HG02870 (cell line): Measurements from ENCODE around the gene DCDC2.
A peak's percentile ranks its signal among the peaks of the same experiment; 100 is the strongest.
"Not testable (repeated sequence)": the region's sequence is repeated elsewhere in the genome, so short reads cannot be mapped to it uniquely, and the experiment has no call there.

ENCODE experiments used
- ATAC-seq: cut with Tn5 transposase; IDR thresholded peaks from one replicate; pipeline ENCODE4 v1.9.1; 2021; ENCODE audit warnings: mild to moderate bottlenecking, moderate library complexity; ENCODE audit not compliant: unreplicated experiment

Gene DCDC2

GRCh38 chr6:24228681-24229255, 129.1 kb downstream of the DCDC2 start:
- ATAC-seq, result peak; percentile 87

DNA sequence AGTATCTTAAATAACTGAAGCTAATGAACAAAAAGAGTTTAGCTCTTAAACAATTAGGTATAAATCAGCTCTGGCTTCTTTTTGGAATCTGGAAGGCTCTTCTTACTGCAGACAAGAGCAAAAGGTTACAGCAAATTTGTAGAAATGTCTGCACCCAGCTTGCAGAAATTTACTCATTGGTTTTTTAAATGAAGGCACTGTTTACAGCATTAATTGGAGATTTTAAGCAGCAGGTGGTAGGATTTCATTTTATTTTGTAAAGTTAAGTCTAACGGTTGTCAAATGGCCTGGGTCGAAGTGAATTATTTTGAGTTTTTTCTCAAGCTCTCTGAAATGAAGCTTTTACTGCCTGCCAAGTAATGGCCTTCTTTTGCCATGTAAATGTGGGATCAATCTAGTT, 129.7 kb downstream of the DCDC2 start:
- ATAC-seq, result no peak

DNA sequence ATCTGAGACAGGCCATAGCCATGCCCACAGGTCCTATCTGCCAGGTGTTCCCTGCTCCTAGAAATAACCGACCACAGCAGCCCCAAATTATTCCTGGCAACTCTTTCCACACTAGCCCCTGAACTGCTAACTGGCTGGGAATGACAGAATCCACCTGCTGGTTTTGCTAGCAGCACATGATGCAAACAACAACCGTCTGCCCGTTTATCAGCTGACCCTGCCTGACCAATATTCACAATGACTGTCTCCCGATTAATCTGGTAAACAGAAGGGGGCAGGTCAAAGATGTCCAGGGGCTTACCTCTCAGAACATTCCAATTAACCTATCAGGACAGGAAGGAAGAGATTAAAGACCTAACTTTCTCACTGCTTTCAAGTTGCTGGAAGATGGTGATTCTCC, 130.3 kb downstream of the DCDC2 start:
- no peak for ATAC-seq

- no peak for ATAC-seq
Measured at GRCh38 chr6:24226541-24226940, 131.3 kb downstream of the DCDC2 start.

GRCh38 chr6:24225838-24226237, 132.0 kb downstream of the DCDC2 start:
- ATAC-seq, result no peak

GRCh38 chr6:24223115-24223919, 134.5 kb downstream of the DCDC2 start:
- ATAC-seq, result no peak

- ATAC-seq, result no peak
Measured at GRCh38 chr6:24219670-24220069, 138.2 kb downstream of the DCDC2 start.

DNA sequence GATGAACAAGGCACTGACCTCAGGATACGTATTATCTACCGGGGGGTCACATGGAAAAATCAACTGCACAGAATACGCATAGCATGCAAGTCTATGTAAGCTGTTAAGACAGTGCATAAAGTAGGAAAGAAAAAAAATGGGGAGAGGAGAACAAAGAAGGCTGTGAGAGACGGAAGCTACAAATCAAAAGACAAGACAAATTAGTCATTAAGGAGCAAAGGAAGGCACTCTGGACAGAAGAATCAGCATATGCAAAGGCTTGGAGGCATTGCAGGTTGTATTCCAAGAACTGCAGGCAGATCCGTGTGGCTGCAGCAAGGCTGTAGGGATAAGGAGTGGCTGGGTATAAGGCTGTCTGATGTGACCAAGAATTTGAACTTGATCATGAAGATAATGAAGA, 142.9 kb downstream of the DCDC2 start:
- ATAC-seq, result no peak

DNA sequence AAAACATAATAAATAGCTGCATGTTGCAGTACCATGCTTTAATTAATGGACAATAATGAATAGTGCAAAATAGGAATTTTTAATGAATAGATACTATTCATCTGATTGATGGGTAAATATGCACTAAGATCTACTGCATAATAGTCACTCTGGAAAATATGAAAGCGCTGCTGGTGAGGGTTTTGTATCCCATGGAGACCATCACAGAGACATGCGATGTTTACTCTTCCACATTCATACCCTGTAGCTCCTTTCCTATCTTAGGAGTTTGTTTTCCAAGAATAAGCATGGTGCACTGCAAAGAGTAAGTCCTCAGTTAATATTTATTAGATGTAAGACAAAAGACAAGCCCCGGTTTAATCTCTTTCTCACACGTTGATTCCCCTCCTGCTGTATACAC, 150.4 kb downstream of the DCDC2 start:
- no peak for ATAC-seq

DNA sequence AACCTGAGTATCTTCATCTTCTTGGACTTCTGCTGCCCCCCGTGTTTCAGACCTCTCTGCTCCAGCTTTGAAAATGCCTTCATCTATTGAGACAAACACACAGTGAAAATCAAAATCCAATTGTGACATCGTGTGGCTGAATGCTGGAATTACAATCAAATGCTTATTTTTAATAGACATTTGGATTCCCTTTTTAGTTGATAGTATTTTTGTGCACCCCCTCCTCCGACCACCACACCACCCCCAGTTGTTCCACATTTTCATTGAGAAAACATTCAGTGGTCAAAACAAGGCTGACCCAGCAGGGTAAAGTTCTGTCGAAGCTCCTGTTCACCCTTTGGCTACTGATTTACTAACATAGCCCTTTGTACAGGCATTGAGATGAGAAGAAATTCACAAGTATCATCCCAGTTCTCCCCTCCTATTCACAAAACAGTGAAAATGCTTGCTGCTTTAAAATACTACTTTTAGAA, 152.8 kb downstream of the DCDC2 start:
- ATAC-seq, result peak; percentile 66

DNA sequence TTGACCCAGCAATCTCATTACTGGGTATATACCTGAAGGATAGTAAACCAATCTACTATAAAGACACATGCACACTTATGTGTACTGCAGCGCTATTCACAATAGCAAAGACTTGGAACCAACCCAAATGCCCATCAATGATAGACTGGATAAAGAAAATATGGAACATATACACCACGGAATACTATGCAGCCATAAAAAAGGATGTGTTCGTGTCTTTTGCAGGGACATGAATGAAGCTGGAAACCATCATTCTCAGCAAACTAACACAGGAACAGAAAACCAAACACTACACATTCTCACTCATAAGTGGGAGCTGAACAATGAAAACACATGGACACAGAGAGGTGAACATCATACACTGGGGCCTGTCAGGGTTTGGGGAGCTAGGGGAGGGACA, 153.7 kb downstream of the DCDC2 start:
- ATAC-seq, result not testable (repeated sequence)

- no peak for ATAC-seq
Measured at GRCh38 chr6:24197892-24198291, 160.0 kb downstream of the DCDC2 start.

- ATAC-seq, result no peak
Measured at GRCh38 chr6:24195836-24196597, 161.8 kb downstream of the DCDC2 start.

DNA sequence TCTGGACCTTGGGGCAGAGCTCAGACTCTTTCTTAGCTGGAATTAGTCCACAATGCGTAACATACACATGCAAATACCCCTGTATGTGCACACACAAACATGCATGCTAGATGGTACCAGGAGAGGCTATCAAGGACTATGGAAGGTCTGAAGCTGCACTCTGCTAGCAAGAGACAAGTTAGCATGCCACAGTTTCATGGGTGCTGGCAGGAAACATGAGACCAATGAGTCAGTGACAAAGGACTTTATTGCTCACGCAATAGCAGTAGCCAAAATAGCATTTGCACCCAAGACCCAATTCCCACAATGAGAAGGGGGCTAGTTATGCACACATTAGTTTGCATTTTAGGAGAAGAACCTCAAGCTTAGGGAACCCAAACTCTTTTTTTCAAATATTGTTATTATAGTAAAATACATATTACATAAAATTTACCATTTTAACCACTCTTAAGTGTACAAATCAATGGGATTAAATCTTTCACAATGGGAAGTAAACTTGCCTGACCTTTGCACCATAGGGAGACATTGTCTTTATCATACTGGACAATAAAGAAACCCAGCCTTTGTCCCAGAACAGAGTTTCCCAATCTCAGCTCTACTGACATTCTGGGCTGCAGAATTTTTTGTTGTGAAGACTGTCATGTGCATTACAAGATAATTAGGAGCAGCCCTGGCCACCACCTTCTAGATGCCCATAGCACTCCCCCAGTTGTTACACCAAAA, 162.7 kb downstream of the DCDC2 start:
- no peak for ATAC-seq

DNA sequence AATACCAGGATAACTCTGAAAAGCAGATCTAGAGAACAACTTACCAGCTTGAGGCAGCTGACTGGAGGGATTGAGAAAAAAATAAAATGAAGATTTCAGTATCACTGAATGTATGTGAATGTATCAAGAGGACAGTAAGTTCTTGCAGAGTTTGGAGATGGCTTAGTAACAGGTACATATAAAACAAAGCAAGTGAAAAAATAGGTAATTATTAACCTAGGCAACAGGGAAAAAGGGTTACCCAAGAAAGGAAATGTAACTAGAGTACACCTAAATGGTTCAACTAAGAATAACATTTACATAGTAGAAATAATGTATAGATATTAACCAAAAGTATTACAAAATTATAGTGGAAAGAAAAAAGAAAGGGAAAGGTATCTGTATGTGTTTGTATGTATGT, 164.5 kb downstream of the DCDC2 start:
- no peak for ATAC-seq

DNA sequence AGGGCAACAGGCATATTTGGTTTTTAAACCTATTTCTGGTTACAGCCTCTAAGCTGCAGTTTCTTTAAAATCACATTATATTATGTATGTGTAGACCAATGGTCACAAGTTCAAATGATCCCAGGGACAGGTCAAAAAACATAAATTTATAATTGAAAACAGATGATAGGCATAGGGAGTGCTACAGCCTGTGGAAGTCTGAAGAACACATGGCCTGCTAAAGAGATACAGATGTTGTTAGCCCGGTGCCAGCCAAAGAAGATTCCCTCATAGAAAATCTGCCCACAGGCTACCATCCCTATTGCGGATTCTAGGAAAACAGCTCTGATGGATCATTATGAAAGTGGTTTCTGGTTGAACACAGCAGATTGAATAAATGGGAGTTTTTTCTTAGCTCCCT, 166.5 kb downstream of the DCDC2 start:
- no peak for ATAC-seq

GRCh38 chr6:24188578-24189080, 169.2 kb downstream of the DCDC2 start:
- no peak for ATAC-seq

GRCh38 chr6:24187965-24188577, 169.8 kb downstream of the DCDC2 start:
- no peak for ATAC-seq

DNA sequence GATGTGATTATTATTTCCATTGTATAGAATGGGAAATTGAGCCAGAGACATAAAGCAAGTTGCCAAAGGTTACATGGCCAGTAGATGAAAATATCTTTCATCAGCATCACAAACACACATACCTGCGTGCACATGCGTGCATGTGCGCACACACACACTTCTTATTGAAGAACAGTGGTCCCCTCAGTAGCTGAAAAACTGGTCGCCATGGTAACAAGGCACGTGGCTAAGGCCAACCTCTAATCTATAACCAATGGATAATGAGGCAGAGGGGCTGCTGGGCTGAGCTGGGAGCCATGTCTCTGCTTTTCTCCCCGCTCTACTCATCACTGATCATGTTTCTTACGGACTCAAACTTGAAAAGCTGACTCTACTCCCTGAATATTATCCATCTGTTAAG, 171.5 kb downstream of the DCDC2 start:
- ATAC-seq, result no peak

- ATAC-seq, result no peak
Measured at GRCh38 chr6:24183584-24183983, 174.3 kb downstream of the DCDC2 start.

GRCh38 chr6:24157886-24158285, 200.0 kb downstream of the DCDC2 start:
- ATAC-seq, result no peak
